B cell (primary cell): ENCODE data around the gene APOLD1. TPM values are rescaled to one million over a fixed set of nuclear protein-coding genes. Genes with fewer than 3 reads are reported as not detected.

Experiments
- ATAC-seq: fragments of 200-7000 bp; cut with Tn5 transposase; one replicate; pipeline ENCODE4 v1.10.0; 2021; ENCODE audit warnings: low read depth, mild to moderate bottlenecking, moderate number of reproducible peaks, moderate library complexity
- CTCF ChIA-PET: fragments of 350-600 bp; sonication (Branson Sonifier 250); formaldehyde crosslinking; loops from one replicate; lab custom pipeline; 2021; ENCODE audit warnings: antibody characterized with exemption, inconsistent platforms; lab: Charles Lee
- POLR2A ChIA-PET: fragments of 350-600 bp; sonication (Branson Sonifier 250); formaldehyde crosslinking; loops from one replicate; lab custom pipeline; 2021; ENCODE audit warnings: antibody characterized with exemption; lab: Charles Lee
- DNase-seq: peaks from one replicate; pipeline ENCODE4 v3.0.0; 2013
- H2AFZ ChIP-seq: 2 replicates; pipeline ENCODE4 v1.6.1; 2012; ENCODE audit warnings: mild to moderate bottlenecking, low read depth, low read length; ENCODE audit not compliant: insufficient read depth, poor library complexity, severe bottlenecking
- H3K27ac ChIP-seq, 2 donors: 1 replicate in 1 of 2; 2 replicates in 1 of 2; pipeline ENCODE4 v1.5.1; 2012 to 2013; ENCODE audit warnings: low read length in 2 of 2, mild to moderate bottlenecking in 2 of 2, moderate library complexity in 1 of 2
- H3K27me3 ChIP-seq, 4 experiments: fragments of 200-600 bp in 1 of 4; sonication (generic) in 1 of 4; replicated peaks in 1 of 4; 1 replicate in 2 of 4; 2 replicates in 2 of 4; pipeline versions ENCODE4 v1.6.1 to v1.7.0; 2013 to 2016; ENCODE audit warnings: low read length in 3 of 4, mild to moderate bottlenecking in 2 of 4, mixed read lengths in 1 of 4, moderate library complexity in 1 of 4; ENCODE audit not compliant: insufficient read depth in 4 of 4, control insufficient read depth in 3 of 4; ENCODE audit errors: control extremely low read depth in 1 of 4
- H3K36me3 ChIP-seq, 2 experiments: replicated peaks in 1 of 2; 1 replicate in 1 of 2; 2 replicates in 1 of 2; pipeline versions ENCODE4 v1.6.1 to v1.7.1; 2013; ENCODE audit warnings: low read length in 1 of 2; ENCODE audit not compliant: insufficient read depth in 2 of 2, control insufficient read depth in 1 of 2; ENCODE audit errors: control extremely low read depth in 1 of 2, extremely low read depth in 1 of 2
- H3K4me1 ChIP-seq, 2 donors: fragments of 200-600 bp in 1 of 2; sonication (generic) in 1 of 2; 1 replicate in 1 of 2; 2 replicates in 1 of 2; pipeline versions ENCODE4 v1.5.1 to v1.6.1; 2013 to 2017; ENCODE audit warnings: low read length in 2 of 2; ENCODE audit not compliant: control insufficient read depth in 2 of 2, insufficient read depth in 2 of 2
- H3K4me2 ChIP-seq: replicated peaks from 2 replicates; pipeline ENCODE3; 2012; ENCODE audit warnings: mild to moderate bottlenecking, low read depth, low read length; ENCODE audit not compliant: poor library complexity, severe bottlenecking
- H3K4me3 ChIP-seq, 5 experiments: fragments of 200-600 bp in 1 of 5; sonication (generic) in 1 of 5; 1 replicate in 3 of 5; 2 replicates in 2 of 5; pipeline versions ENCODE4 v1.5.1 to v1.7.0; 2011 to 2016; ENCODE audit warnings: low read length in 4 of 5, mild to moderate bottlenecking in 4 of 5, low read depth in 2 of 5, control low read depth in 1 of 5, moderate library complexity in 1 of 5; ENCODE audit not compliant: insufficient read depth in 1 of 5; ENCODE audit errors: control extremely low read depth in 1 of 5, extremely low read depth in 1 of 5
- H3K79me2 ChIP-seq: fragments of 200-600 bp; sonication (generic); one replicate; pipeline ENCODE4 v1.6.0; 2016; ENCODE audit warnings: low read length; ENCODE audit not compliant: control insufficient read depth, insufficient read depth
- H3K9ac ChIP-seq: fragments of 200-600 bp; sonication (generic); 2 replicates; pipeline ENCODE4 v1.6.1; 2017; ENCODE audit warnings: mild to moderate bottlenecking, low read length, moderate library complexity
- H3K9me3 ChIP-seq, 3 donors: one replicate each; pipeline versions ENCODE4 v1.6.1 to v1.7.1; 2013; ENCODE audit warnings: low read length in 2 of 3; ENCODE audit not compliant: control insufficient read depth in 2 of 3, insufficient read depth in 1 of 3; ENCODE audit errors: control extremely low read depth in 1 of 3
- H4K20me1 ChIP-seq: 2 replicates; pipeline ENCODE4 v1.6.0; 2012; ENCODE audit warnings: mild to moderate bottlenecking, low read length; ENCODE audit not compliant: insufficient read depth, control insufficient read depth, poor library complexity, severe bottlenecking
- H3K27ac Mint-ChIP-seq: one replicate; pipeline ENCODE4 v1.8.0; 2021; ENCODE audit warnings: mixed read lengths
- H3K27me3 Mint-ChIP-seq: one replicate; pipeline ENCODE4 v1.8.0; 2021; ENCODE audit warnings: mixed read lengths
- H3K4me1 Mint-ChIP-seq: one replicate; pipeline ENCODE4 v1.8.0; 2021; ENCODE audit warnings: mixed read lengths
- H3K4me3 Mint-ChIP-seq: one replicate; pipeline ENCODE4 v1.8.0; 2021; ENCODE audit warnings: mixed read lengths
- H3K9me3 Mint-ChIP-seq: one replicate; pipeline ENCODE4 v1.8.0; 2022; ENCODE audit warnings: mixed read lengths; ENCODE audit not compliant: insufficient read depth
- CTCF ChIP-seq: fragments of 200-600 bp; IDR thresholded peaks from one replicate; pipeline ENCODE4 v1.8.0; 2022; ENCODE audit warnings: antibody characterized with exemption, mild to moderate bottlenecking
- EZH2 ChIP-seq: IDR thresholded peaks from 2 replicates; pipeline ENCODE4 v1.6.1; 2012; ENCODE audit warnings: borderline replicate concordance, low read depth, mild to moderate bottlenecking, moderate library complexity, low read length; ENCODE audit not compliant: insufficient read depth, poor library complexity, severe bottlenecking
- WGBS: methylation state at CpG from one replicate; pipeline ENCODE4 v1.1.5; 2013; ENCODE audit warnings: missing lambda C conversion rate; ENCODE audit not compliant: insufficient coverage; 5-methylcytosine and 5-hydroxymethylcytosine counted together
- intact Hi-C: fragments of 100-400 bp; cut with micrococcal nuclease; formaldehyde crosslinking; loops from one replicate; pipeline ENCODE4 v1.10.0; 2022
- polyA plus RNA-seq: library from polyadenylated mRNA; depleted of rRNA; stranded (reverse); fragments of >200 nt; gene quantifications from 2 replicates; pipeline ENCODE4 v1.2.3, GENCODE V29; 2012
- total RNA-seq, 2 donors: library from RNA; stranded (reverse); fragments of 120-200 nt in 1 of 2; gene quantifications; 1 replicate in 1 of 2; 2 replicates in 1 of 2; pipeline versions ENCODE4 v1.2.3 to v1.2.4, GENCODE V29; 2013 to 2022

APOLD1 gene
- total and polyA plus RNA-seq, 2 donors (not counting 1 experiment from before 2014, with no cell fraction given) = 1.5 to 4.7 TPM

GRCh38 chr12:12790956-12791355, 5.5 kb downstream of the APOLD1 start:
- no peak overlapping the region for H3K4me3 Mint-ChIP-seq
- ChIA-PET POLR2A (no interaction called here), CTCF (interaction anchor here (3.4 to 5.1 kb wide), 3 partner anchors 14 to 46 kb away, joined by 28 to 189 read pairs (median 71); partner anchors contain the start of gene DDX47)
- H3K27me3 Mint-ChIP-seq = no peaks in the 10 kb centered on the region
- no peak overlapping the region for H3K4me2 ChIP-seq
- H3K4me1 Mint-ChIP-seq = peaks cover 19% of the 10 kb centered on the region
- H3K79me2 ChIP-seq = peaks cover 9% of the 10 kb centered on the region
- no peaks in the 10 kb centered on the region for H3K36me3 ChIP-seq
- H3K27ac ChIP-seq = no peak overlapping the region
- no peak overlapping the region for H3K4me3 ChIP-seq
- no CpG with 5 or more reads among the region's 4 CpGs for WGBS
- no peak for ATAC-seq
- no peak overlapping the region for H2AFZ ChIP-seq
- no peak for DNase-seq
- no peak overlapping the region for H3K9ac ChIP-seq
- intact Hi-C loops = no loop called here
- H4K20me1 ChIP-seq = no peaks in the 10 kb centered on the region
- H3K9me3 Mint-ChIP-seq = no peaks in the 10 kb centered on the region
- H3K27ac Mint-ChIP-seq = no peak overlapping the region
- TF ChIP-seq EZH2 = no peak
- no peaks in the 10 kb centered on the region for H3K27me3 ChIP-seq
- H3K9me3 ChIP-seq = no peaks in the 10 kb centered on the region
- peaks cover 10 to 24% of the 10 kb centered on the region in 2 donors for H3K4me1 ChIP-seq

- ChIA-PET CTCF (interaction anchor here (1.0 to 2.8 kb wide), 6 partner anchors 10 to 420 kb away, joined by 3 to 14 read pairs (median 7); partner anchors contain the start of gene DDX47), POLR2A (interaction anchor here (1.5 kb wide), 1 partner anchor 17 kb away, joined by 4 read pairs; no protein-coding TSS in a partner anchor)
- H3K4me3 ChIP-seq = no peak overlapping the region
- peaks cover 7% of the 10 kb centered on the region for H3K79me2 ChIP-seq
- H3K36me3 ChIP-seq = no peaks in the 10 kb centered on the region
- H3K27me3 ChIP-seq = no peaks in the 10 kb centered on the region
- intact Hi-C loops = no loop called here
- TF ChIP-seq CTCF (no peak), EZH2 (no peak)
- Mint-ChIP-seq H3K27ac (no peak overlapping the region), H3K27me3 (no peaks in the 10 kb centered on the region), H3K4me3 (no peak overlapping the region), H3K4me1 (peaks cover 14% of the 10 kb centered on the region), H3K9me3 (no peaks in the 10 kb centered on the region)
- DNase-seq (no peak), ATAC-seq (no peak)
- H4K20me1 ChIP-seq = no peaks in the 10 kb centered on the region
- no peak overlapping the region for H3K27ac ChIP-seq
- H3K4me2 ChIP-seq = no peak overlapping the region
- 74% methylated on average over 5 of the region's 7 CpGs for WGBS
- no peak overlapping the region for H2AFZ ChIP-seq
- no peak overlapping the region for H3K9ac ChIP-seq
- H3K9me3 ChIP-seq = no peaks in the 10 kb centered on the region
- peaks cover 10 to 18% of the 10 kb centered on the region in 2 donors for H3K4me1 ChIP-seq
Measured at GRCh38 chr12:12791756-12792369, 6.4 kb downstream of the APOLD1 start.
